HG03064 (cell line): ENCODE measurements around the gene INCENP.

Experiments used
- ATAC-seq: cut with Tn5 transposase; IDR thresholded peaks from one replicate; pipeline ENCODE4 v1.9.1; 2021; ENCODE audit warnings: low read depth; ENCODE audit not compliant: unreplicated experiment

The INCENP gene

DNA sequence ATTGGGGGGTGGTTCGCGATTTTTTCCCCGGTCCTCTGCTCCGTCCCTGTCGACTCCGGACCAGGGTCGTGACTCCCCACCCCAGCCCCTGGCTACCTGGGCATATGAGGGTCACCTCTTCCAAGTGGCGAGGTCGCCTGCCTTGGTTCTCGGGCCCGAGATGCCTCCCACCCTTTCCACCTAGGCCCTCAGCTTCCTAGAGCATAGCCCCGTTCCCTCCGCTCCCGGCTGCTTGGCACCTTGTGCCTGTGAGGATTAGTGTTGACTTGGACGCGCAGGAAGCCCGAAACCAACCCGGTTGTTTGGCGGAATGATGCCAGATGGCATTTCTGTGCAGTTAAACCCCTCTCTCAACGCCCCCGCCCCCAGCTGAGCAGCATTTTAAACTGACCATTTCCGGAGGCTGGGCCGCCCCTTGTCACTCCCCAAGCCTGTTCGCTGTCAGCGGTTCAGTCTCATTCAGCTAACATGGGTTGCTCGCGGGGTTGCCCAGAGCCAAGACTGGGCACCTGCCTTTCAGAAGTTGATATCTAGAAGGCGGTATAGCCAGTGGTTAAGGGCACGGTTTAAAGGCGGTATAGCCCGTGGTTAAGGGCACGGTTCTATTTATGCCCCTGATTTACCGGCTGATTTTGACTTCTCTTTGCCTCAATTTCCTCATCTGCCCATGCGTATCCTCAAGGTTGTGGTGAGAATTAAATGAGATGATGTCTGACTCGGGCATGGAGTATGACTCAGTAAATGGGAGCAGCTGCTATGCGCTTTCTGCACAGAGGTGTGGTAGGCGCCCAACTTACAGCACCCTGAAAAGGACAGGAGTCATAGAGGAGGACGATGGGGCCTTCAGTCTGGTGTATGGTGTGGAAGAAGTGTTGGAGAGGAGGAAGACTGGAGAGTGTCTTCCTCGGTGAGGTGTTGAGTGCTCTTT lies 639 bp downstream of the INCENP start:
- peak; percentile 15 for ATAC-seq

GRCh38 chr11:62125316-62125715 lies 1.5 kb downstream of the INCENP start:
- ATAC-seq: no peak

DNA sequence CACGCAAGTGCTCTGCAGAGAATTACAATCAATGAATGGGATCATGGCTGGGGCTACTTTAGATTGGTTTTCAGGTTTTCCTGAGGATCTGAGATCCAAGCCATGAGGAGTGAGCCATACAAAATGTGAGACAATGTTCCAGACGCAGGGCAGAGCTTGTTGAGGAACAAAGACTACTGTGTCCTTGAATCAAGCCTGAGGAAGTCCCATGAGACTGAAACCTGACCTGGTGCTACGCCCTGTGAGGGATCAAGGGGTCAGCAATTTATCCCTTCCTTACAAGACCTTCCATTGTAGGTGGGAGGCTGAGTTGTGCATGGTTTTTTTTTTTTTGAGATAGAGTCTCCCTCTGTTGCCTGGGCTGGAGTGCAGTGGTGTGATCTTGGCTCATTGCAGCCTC lies 2.1 kb downstream of the INCENP start:
- ATAC-seq: no peak

DNA sequence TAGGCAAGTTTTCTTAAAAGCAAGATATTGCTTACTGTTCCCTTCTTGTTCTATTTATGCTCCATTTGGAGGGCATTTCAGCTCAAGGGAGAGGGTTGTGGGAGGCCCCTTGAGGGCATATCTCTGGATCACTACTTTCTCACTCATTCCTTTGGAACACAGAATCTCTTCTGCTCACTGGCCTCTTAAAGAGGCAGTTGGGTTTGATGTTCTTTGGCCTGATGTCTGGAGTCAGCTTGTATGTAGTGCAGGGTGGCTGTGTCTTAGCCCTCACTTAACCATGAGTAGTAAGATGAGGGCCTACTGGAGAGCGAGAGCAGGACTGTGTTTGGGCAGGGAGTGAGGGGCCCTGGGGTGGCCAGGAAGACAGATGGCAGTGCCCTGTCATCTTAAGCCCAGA lies 3.6 kb downstream of the INCENP start:
- no peak for ATAC-seq

DNA sequence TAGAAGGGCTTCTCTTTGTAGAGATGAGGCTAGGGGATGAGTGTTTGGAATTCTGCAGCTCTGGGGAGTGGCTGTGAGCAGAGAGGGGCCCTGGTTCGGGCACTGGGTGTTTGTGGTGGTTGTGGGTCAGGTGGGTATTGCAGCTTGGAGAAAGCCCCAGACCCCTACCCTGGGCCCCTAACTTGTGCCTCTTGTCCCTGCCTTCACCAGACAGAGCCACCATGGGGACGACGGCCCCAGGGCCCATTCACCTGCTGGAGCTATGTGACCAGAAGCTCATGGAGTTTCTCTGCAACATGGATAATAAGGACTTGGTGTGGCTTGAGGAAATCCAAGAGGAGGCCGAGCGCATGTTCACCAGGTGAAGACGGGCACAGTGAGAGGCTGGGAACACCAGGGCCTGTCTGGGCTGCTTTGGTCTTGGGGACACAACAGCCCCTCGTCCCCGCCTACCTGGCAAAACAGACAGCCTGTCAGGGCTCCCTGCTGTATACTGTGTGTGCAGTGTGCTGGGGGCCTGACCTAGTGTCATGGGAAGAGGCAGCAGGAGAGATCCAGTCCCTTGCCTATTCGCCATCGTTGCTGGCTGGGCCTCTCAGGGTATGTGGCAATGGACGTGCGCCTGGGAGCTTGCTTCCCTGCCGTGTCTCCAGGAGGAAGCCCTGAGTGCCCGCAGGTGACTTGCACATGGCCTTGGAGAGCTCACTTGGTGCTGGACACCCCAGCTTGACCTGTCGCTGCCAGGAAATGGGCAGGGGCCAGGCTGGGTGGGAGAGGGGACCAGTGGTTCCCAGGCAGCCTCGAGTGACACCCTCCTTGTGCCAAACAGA lies 4.3 kb downstream of the INCENP start:
- ATAC-seq: no peak

DNA sequence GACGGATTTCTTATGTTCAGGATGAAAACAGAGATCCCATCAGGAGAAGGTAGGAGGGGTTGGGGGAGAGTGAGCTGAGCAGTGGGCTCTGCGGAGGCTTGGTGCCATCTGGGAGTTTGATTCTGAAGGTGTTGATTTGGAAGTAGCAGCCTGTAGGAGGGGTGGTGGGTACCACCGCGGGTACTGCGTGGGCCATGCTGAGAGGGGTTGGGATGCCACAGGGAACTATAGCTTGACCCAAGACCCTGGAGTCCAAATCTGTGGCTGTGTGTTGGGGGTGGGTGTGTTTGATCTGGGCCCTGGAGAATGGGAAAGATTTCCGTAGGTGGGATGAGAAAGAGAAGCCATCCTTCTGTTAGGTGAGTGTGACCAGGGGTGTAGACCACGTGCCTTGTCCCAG lies 5.0 kb downstream of the INCENP start:
- no peak for ATAC-seq

DNA sequence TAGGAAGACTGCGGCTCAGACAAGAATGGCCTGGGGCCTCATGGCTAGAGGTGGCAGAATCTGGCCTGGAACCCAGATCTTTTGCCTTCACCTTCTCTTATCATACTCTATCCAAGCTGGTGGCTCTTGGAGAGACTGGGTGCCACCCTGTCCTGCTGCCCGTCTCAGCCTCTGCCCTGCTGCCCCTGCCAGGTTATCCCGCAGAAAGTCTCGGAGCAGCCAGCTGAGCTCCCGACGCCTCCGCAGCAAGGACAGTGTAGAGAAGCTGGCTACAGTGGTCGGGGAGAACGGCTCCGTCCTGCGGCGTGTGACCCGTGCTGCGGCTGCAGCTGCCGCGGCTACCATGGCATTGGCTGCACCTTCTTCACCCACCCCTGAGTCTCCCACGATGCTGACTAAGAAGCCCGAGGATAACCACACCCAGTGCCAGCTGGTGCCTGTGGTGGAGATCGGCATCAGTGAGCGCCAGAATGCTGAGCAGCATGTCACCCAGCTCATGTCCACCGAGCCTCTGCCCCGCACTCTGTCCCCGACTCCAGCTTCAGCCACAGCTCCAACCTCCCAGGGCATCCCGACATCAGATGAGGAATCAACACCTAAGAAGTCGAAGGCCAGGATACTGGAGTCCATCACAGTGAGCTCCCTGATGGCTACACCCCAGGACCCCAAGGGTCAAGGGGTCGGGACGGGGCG lies 5.9 kb downstream of the INCENP start:
- ATAC-seq: no peak

GRCh38 chr11:62130283-62131169 lies 6.7 kb downstream of the INCENP start:
- no peak for ATAC-seq

DNA sequence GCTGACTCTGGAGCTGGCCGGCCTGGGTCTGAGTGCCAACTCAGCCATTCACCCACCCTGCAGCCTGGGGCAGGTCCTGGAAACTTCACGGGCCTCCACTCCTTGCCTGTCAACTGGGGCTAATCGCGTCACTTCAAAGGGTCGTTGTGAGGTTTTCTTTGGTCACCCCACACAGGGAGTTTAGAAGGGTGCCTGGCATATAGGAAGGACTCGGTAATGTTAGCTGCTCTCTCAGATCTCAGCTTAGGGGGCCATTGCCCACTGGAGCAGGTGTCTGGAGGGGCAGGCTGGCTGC lies 7.3 kb downstream of the INCENP start:
- no peak for ATAC-seq

- ATAC-seq: no peak
Observed at GRCh38 chr11:62132191-62132590, 8.4 kb downstream of the INCENP start.

DNA sequence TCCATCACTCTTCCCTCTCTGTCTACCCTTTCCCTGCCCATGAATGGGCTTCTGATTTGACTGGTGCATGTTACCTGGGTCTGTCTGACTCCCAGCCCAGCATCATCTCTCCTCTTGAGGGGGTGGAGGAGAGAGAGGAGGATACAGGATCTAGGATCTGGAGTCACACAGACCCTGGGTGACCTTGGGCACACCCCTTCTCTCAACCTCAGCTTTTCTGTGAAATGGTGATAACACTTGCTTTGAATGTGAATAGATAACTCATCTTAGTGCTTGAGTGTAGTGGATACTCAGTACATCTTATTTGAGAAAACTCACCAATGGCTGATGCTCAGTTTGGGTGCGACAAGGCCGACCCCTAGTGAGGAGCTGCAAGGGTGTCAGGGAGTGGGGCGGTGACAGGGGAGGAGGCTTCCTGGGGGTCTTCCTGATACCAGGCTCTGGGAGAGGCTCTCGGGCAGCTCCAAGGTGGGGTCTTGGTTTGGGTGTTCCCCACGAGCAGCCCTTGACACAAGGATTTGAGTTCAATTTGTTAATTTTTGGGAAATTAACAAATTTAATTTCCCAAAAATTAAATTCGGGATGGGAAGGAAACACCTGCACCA lies 9.0 kb downstream of the INCENP start:
- no peak for ATAC-seq

DNA sequence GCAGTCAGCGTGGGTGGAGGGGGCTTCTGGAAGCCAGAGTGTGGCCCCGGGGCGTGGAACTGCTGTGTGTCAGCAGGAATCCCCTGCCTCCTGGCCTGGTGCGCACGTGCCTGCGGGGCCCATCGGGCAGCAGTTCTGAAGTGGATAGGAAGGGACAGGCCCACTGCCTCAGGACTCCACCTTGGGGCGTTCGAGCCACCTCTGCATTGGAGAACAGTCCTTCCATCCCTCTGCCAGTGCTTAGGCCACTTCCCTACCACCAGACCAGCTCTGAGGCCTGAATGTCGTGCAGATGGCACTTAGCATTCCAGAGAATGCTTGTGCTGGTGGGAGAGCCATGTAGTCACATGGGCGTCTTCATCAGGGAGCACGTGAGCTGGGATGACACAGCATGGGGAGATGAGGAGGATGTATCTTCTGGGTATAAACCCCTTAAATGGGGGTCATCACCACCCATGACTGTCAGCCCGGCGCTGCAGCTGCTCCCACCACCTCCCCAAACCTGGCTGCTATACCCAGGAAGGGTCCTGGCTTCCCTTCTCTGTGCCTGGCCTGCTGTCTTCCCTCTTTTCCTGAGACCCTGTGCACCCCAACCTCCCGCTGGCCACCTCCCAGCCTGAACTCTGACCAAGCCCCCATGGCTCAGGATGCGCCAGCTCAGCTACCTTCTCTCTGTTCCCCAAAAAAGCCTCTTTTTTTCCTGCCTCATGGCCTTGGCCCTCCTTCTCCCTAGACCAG lies 9.7 kb downstream of the INCENP start:
- no peak for ATAC-seq

DNA sequence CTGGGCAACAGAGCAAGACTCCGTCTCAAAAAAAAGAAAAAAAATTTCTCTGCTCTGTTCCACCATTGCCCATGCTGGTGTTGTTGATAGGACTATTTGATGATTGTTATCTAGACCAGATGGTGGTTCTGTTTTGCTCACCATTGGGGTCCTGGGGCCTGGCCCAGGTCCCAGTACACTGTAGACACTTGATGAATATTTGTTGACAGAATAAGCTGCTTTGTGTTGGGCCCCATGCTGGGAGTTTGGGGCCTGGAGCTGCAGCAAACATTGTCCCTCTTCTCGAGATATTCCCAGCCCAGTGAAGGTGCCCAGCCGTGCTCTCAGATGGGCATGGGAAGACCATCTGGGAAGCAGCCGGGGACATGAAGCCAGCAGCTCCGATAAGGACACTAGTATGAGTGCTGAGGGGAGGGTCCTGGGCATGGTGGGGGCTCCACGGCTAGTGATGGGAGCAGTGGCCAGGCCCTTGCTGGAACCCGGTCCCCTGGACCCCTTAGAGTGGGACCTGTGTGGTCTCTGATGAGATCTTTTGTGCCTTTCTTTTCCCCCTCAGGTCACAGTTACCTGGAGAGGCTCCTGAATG lies 13.6 kb downstream of the INCENP start:
- no peak for ATAC-seq

GRCh38 chr11:62137881-62138629 lies 14.2 kb downstream of the INCENP start:
- no peak for ATAC-seq

DNA sequence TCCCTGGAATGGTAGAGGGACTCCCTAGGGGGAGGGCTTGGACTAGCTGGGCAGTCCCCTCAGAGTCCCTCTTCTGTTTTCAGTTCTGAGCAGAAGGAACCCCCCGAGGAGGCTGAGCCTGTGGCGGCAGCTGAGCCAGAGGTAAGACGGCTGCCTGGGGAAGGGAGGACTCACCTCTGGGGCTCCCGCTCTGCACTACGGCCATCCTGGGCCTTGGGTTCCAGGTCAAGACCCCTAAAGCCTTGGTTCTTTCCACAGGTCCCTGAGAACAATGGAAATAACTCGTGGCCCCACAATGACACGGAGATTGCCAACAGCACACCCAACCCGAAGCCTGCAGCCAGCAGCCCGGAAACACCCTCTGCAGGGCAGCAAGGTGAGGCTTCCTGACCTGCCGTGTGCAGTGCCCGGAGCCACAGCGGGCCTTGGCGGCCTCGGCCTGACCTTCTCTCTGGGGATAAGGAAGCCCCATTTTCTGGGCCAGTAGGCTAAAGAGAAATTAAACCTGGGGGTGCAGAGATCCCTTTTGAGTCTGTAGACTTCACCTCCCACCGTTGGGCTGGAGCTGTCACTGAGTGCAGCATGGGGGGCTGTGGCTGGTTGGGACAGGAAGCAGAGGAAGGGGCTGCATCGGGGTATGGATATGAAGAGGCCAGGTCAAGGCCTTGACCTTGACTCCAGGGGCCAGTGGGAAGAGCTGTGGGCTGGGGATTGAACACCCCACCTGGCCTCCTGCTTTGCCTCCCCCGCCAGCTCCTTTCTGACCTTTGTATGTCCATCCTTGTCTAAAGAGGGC lies 15.0 kb downstream of the INCENP start:
- ATAC-seq: no peak

DNA sequence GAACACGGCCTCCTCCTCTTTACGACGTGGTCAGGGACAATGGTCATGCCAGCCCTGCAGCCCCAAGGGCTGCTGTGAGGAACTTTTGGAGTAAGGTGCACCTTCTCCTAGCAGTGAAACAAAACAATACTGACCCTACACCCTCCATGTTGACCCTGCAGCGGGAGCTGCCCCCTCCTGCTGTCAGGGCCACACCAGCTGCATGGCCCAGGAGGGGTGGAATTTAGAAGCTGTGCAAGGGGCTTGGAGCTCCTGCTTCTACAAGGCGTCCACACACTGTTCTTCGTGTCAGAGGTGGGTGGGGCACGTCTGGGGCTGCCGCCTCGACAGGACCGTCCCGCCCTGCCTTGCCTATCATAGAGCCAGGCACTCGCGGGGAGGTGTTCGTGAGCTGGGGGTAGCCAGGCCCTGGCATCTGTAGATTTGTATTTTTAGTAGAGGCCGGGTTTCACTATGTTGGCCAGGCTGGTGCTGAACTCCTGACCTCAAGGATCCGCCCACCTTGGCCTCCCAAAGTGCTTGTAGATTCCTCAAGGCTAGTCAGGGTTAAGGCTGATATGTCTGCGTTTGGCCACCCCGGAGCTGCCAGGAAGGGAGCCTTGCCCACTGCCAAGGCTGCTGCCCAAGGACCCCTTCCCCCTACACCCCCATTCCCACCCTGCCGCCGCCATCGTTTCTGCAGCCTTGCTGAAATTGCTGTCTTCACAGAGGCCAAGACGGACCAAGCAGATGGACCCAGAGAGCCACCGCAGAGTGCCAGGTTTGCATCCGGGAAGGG lies 15.9 kb downstream of the INCENP start:
- ATAC-seq: no peak
